ENCODE data around the gene TBX3. TPM values are rescaled to one million over a fixed set of nuclear protein-coding genes. Genes with fewer than 3 reads are reported as not detected.

The TBX3 gene
- total RNA-seq, 2 donors from 2014 or later, result 6.1 to 16.1 TPM

DNA sequence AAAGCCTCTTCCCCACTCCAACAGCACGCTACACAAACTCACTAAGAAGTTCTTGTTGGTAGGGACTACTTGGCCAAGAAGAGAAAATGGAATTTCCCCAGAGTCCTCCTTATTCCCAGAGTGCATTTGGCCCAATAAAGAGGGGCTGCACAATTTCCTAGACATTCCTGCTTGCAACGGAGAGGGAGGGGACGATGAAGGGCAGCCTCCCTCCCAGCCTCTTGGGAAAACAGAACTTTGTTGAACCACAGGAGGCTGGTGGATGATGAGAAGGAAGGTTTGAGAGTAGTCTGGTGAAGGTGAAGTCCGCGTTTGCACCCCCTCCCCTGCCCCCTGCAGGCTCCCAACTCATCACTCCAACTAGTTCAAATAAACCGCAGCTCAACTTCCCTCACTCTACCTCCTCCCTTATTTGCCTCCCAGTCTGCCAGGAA lies 19.1 kb upstream of the TBX3 start:
- Histone ChIP-seq H3K27me3 (peaks cover 16 to 30% of the 10 kb centered on the region in 2 donors), H3K4me3 (no peak overlapping the region), H3K4me1 (peaks cover 0 to 4% of the 10 kb centered on the region in 2 donors), H3K36me3 (no peaks in the 10 kb centered on the region), H3K27ac (no peak overlapping the region), H3K9me3 (no peaks in the 10 kb centered on the region)
- DNase-seq (ENCODE audit: low spot score), result no peak
- TF ChIP-seq CTCF (IDR thresholded peaks at IDR 0.05), result no peak

- Histone ChIP-seq H3K4me3 (no peak overlapping the region), H3K36me3 (no peaks in the 10 kb centered on the region), H3K27me3 (peaks cover 18 to 32% of the 10 kb centered on the region in 2 donors), H3K9me3 (no peaks in the 10 kb centered on the region), H3K27ac (no peak overlapping the region), H3K4me1 (peaks cover 0 to 10% of the 10 kb centered on the region in 2 donors)
- no peak for DNase-seq (ENCODE audit: low spot score)
- no peak for TF ChIP-seq CTCF (IDR thresholded peaks at IDR 0.05)
Observed at GRCh38 chr12:114702462-114702861, 18.5 kb upstream of the TBX3 start.

- no peak for DNase-seq (ENCODE audit: low spot score)
- H3K27me3 ChIP-seq, result peaks cover 27 to 41% of the 10 kb centered on the region in 2 donors
- no peak overlapping the region for H3K27ac ChIP-seq
- H3K4me1 ChIP-seq, result peaks cover 0 to 11% of the 10 kb centered on the region in 2 donors
- no peaks in the 10 kb centered on the region for H3K9me3 ChIP-seq
- no peaks in the 10 kb centered on the region for H3K36me3 ChIP-seq
- no peak overlapping the region for H3K4me3 ChIP-seq
- TF ChIP-seq CTCF (IDR thresholded peaks at IDR 0.05), result no peak
Observed at GRCh38 chr12:114701553-114701952, 17.6 kb upstream of the TBX3 start.

- no peak for DNase-seq (ENCODE audit: low spot score)
- no peak for TF ChIP-seq CTCF (IDR thresholded peaks at IDR 0.05)
- Histone ChIP-seq H3K4me3 (no peak overlapping the region), H3K27me3 (peaks cover 32 to 46% of the 10 kb centered on the region in 2 donors), H3K9me3 (no peaks in the 10 kb centered on the region), H3K4me1 (peaks cover 0 to 11% of the 10 kb centered on the region in 2 donors), H3K36me3 (no peaks in the 10 kb centered on the region), H3K27ac (no peak overlapping the region)
Observed at GRCh38 chr12:114701104-114701414, 17.1 kb upstream of the TBX3 start.

- Histone ChIP-seq H3K4me1 (peaks cover 0 to 11% of the 10 kb centered on the region in 2 donors), H3K9me3 (no peaks in the 10 kb centered on the region), H3K27me3 (peaks cover 37 to 48% of the 10 kb centered on the region in 2 donors), H3K36me3 (no peaks in the 10 kb centered on the region), H3K4me3 (no peak overlapping the region), H3K27ac (no peak overlapping the region)
- no peak for TF ChIP-seq CTCF (IDR thresholded peaks at IDR 0.05)
- DNase-seq (ENCODE audit: low spot score), result no peak
Observed at GRCh38 chr12:114700392-114701103, 16.6 kb upstream of the TBX3 start.
